Natural killer cell (primary cell): ENCODE measurements around the gene MYBPC3. TPM values are rescaled to one million over a fixed set of nuclear protein-coding genes. Genes with fewer than 3 reads are reported as not detected.
"Not testable (repeated sequence)": the region's sequence is repeated elsewhere in the genome, so short reads cannot be mapped to it uniquely, and the experiment has no call there.

ENCODE experiments used
- ATAC-seq, 3 donors: fragments of 150-1000 bp in 2 of 3; fragments of 200-7000 bp in 1 of 3; cut with Tn5 transposase; 1 replicate in 1 of 3; 2 replicates in 2 of 3; pipeline ENCODE4 v1.10.0; 2021; ENCODE audit warnings: mild to moderate bottlenecking in 2 of 3, moderate library complexity in 2 of 3
- DNase-seq, 2 donors: peaks; one replicate each; pipeline versions ENCODE4 v3.0.0 to v3.0.0-alpha.2; 2013 to 2021; ENCODE audit warnings: mixed read lengths in 1 of 2
- H3K27ac ChIP-seq: one replicate; pipeline ENCODE4 v1.5.1; 2013; ENCODE audit warnings: mild to moderate bottlenecking, low read length
- H3K27me3 ChIP-seq: one replicate; pipeline ENCODE4 v1.6.1; 2013; ENCODE audit warnings: low read length; ENCODE audit not compliant: control insufficient read depth, insufficient read depth
- H3K36me3 ChIP-seq: one replicate; pipeline ENCODE4 v1.6.1; 2013; ENCODE audit warnings: low read length; ENCODE audit not compliant: control insufficient read depth, insufficient read depth
- H3K4me1 ChIP-seq: one replicate; pipeline ENCODE4 v1.6.1; 2013; ENCODE audit warnings: low read length; ENCODE audit not compliant: control insufficient read depth, insufficient read depth
- H3K4me3 ChIP-seq: one replicate; pipeline ENCODE4 v1.5.1; 2013; ENCODE audit warnings: low read length
- H3K9me3 ChIP-seq: one replicate; pipeline ENCODE4 v1.6.1; 2013; ENCODE audit warnings: low read length; ENCODE audit not compliant: control insufficient read depth, insufficient read depth
- H3K27ac Mint-ChIP-seq, 2 donors: one replicate each; pipeline ENCODE4 v1.8.0; 2022; ENCODE audit warnings: mild to moderate bottlenecking in 2 of 2, mixed read lengths in 2 of 2, moderate library complexity in 1 of 2
- H3K27me3 Mint-ChIP-seq, 2 donors: one replicate each; pipeline ENCODE4 v1.8.0; 2022; ENCODE audit warnings: low read depth in 2 of 2, mixed read lengths in 2 of 2
- H3K36me3 Mint-ChIP-seq: one replicate; pipeline ENCODE4 v1.8.0; 2022; ENCODE audit warnings: mixed read lengths
- H3K4me1 Mint-ChIP-seq, 2 donors: one replicate each; pipeline ENCODE4 v1.8.0; 2022; ENCODE audit warnings: mixed read lengths in 2 of 2
- H3K4me3 Mint-ChIP-seq: one replicate; pipeline ENCODE4 v1.8.0; 2022; ENCODE audit warnings: mild to moderate bottlenecking, moderate library complexity, mixed read lengths
- H3K9me3 Mint-ChIP-seq, 2 donors: one replicate each; pipeline ENCODE4 v1.8.0; 2022; ENCODE audit warnings: mixed read lengths in 2 of 2
- CTCF ChIP-seq: fragments of 200-600 bp; IDR thresholded peaks from one replicate; pipeline ENCODE4 v1.8.0; 2022; ENCODE audit warnings: antibody characterized with exemption
- whole genome bisulfite sequencing: methylation state at CpG from one replicate; pipeline ENCODE4 v1.1.7; 2013; ENCODE audit warnings: missing lambda C conversion rate; ENCODE audit not compliant: insufficient coverage; 5-methylcytosine and 5-hydroxymethylcytosine counted together
- intact Hi-C: fragments of 100-400 bp; cut with micrococcal nuclease; formaldehyde crosslinking; loops from one replicate; pipeline ENCODE4 v1.14.2; 2022
- total RNA-seq, 4 donors: library from RNA; stranded (reverse); fragments of 120-200 nt in 1 of 4; gene quantifications; one replicate each; pipeline versions ENCODE4 v1.2.3 to v1.2.4, GENCODE V29; 2013 to 2022

MYBPC3 gene
- total RNA-seq, 3 donors from 2014 or later (not counting 1 experiment from before 2014, with no cell fraction given): 0.45 to 0.53 TPM; not detected in 1

GRCh38 chr11:47335733-47336132 is 16.8 kb downstream of the MYBPC3 start:
- H3K27ac Mint-ChIP-seq: no peak overlapping the region
- WGBS: 81% methylated on average over 9 of the region's 9 CpGs
- no peak overlapping the region for H3K4me3 Mint-ChIP-seq
- no peaks in the 10 kb centered on the region for H3K27me3 Mint-ChIP-seq
- no peak for TF ChIP-seq CTCF
- H3K9me3 Mint-ChIP-seq: no peaks in the 10 kb centered on the region
- Histone ChIP-seq H3K4me1 (no peaks in the 10 kb centered on the region), H3K4me3 (no peak overlapping the region), H3K27me3 (no peaks in the 10 kb centered on the region), H3K9me3 (no peaks in the 10 kb centered on the region), H3K27ac (no peak overlapping the region), H3K36me3 (no peaks in the 10 kb centered on the region)
- H3K36me3 Mint-ChIP-seq: no peaks in the 10 kb centered on the region
- DNase-seq (no peak), ATAC-seq (no peak)
- H3K4me1 Mint-ChIP-seq: no peaks in the 10 kb centered on the region
- intact Hi-C loops: no loop called here

GRCh38 chr11:47334699-47335411 is 17.6 kb downstream of the MYBPC3 start:
- H3K27me3 Mint-ChIP-seq, intact Hi-C loops, H3K27me3 ChIP-seq, ATAC-seq, DNase-seq, H3K9me3 ChIP-seq, H3K4me1 Mint-ChIP-seq, H3K36me3 ChIP-seq, H3K9me3 Mint-ChIP-seq, H3K36me3 Mint-ChIP-seq, H3K4me3 ChIP-seq, H3K27ac ChIP-seq, H3K27ac Mint-ChIP-seq, H3K4me1 ChIP-seq, H3K4me3 Mint-ChIP-seq: not testable (repeated sequence)
- 94% methylated on average over 16 of the region's 16 CpGs for WGBS

GRCh38 chr11:47333886-47334443 is 18.5 kb downstream of the MYBPC3 start:
- intact Hi-C loops: no loop called here
- Mint-ChIP-seq H3K9me3 (no peaks in the 10 kb centered on the region), H3K27me3 (no peaks in the 10 kb centered on the region), H3K36me3 (no peaks in the 10 kb centered on the region), H3K4me3 (no peak overlapping the region), H3K27ac (no peak overlapping the region), H3K4me1 (peaks cover 0 to 3% of the 10 kb centered on the region in 2 donors)
- H3K27ac ChIP-seq: no peak overlapping the region
- H3K4me3 ChIP-seq: no peak overlapping the region
- no peak for ATAC-seq
- peaks cover 13% of the 10 kb centered on the region for H3K36me3 ChIP-seq
- WGBS: 90% methylated on average over 8 of the region's 8 CpGs
- H3K4me1 ChIP-seq: no peaks in the 10 kb centered on the region
- H3K27me3 ChIP-seq: no peaks in the 10 kb centered on the region
- TF ChIP-seq CTCF: no peak
- no peak for DNase-seq
- no peaks in the 10 kb centered on the region for H3K9me3 ChIP-seq

GRCh38 chr11:47333526-47333845 is 19.0 kb downstream of the MYBPC3 start:
- ATAC-seq: no peak
- TF ChIP-seq CTCF: no peak
- Histone ChIP-seq H3K9me3 (no peaks in the 10 kb centered on the region), H3K4me1 (peaks cover 4% of the 10 kb centered on the region), H3K4me3 (no peak overlapping the region), H3K27ac (no peak overlapping the region), H3K36me3 (peaks cover 18% of the 10 kb centered on the region), H3K27me3 (no peaks in the 10 kb centered on the region)
- intact Hi-C loops: no loop called here
- 93% methylated on average over 13 of the region's 14 CpGs for WGBS
- Mint-ChIP-seq H3K4me1 (peaks cover 0 to 3% of the 10 kb centered on the region in 2 donors), H3K27ac (no peak overlapping the region), H3K27me3 (no peaks in the 10 kb centered on the region), H3K9me3 (no peaks in the 10 kb centered on the region), H3K4me3 (no peak overlapping the region), H3K36me3 (no peaks in the 10 kb centered on the region)
- no peak for DNase-seq
